ENCODE data around the gene SLC13A2.

Gene SLC13A2

DNA sequence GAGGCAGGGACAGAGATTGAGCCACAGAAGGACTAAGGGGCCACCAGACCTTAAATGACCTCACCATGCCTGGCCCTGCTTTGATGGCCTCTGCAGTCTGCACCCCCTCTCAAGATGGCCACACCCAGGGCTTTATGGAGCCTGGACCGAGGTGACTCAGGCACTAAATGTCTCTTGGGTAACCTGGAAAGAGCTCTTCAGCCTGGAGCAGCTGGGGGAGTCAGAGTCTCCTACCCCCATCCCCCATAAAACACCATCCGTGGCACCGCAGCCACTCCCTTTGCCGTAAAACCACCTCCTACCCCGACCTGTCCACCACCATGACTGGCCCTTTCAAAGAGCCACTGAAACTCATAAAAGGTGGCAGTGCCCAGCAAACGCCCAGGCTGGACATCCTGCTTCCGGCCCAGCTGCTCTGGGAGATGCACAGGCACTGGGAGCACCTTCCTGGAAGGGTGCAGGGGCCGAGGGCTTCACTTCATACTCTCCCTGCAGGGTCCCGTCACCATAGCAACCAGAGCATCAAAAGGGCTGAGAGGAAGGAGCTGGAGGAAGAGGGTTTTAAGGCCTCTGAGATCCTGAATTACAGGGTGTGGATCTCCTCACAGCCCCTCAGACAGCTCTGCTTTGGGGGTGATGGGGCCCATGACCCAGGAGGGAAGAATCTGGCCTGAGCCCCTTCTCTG lies 55.0 kb downstream of the SLC13A2 start:
- Histone ChIP-seq H3K9me3 (ENCODE audit: low read depth, low read length) (no peaks in the 10 kb centered on the region), H3K27ac (no peak overlapping the region), H3K9ac (ENCODE audit: insufficient read length) (no peak overlapping the region), H3K4me3 (no peak overlapping the region), H3K36me3 (ENCODE audit: insufficient read depth, low read length) (no peaks in the 10 kb centered on the region)
- DNase-seq (ENCODE audit: low read depth, low spot score), result no peak
- no peak for TF ChIP-seq FOXP2 (optimal IDR thresholded peaks at IDR 0.05; ENCODE audit: control extremely low read depth, extremely low read length, insufficient read depth)
- no peak for TF ChIP-seq EZH2 (IDR thresholded peaks at IDR 0.05)
- TF ChIP-seq POLR2AphosphoS5 (IDR thresholded peaks at IDR 0.05; ENCODE audit: borderline replicate concordance, low read depth, low read length), result no peak

DNA sequence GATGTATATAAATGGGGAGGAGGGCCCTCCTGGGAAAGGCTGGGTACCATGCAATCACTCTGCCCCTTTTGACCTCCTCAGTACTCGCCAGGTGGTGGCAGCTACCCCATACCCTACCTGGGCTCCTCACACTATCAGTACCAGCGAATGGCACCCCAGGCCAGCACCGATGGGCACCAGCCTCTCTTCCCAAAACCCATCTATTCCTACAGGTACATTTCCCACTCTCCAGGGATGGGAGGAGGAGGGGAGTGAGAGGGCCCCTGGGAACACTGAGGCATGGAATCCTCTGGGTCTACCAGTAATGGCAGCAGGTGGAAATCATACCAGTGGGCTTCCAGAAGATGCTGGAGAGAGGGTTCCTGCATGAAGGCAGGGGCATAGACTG lies 55.6 kb downstream of the SLC13A2 start:
- TF ChIP-seq FOXP2 (optimal IDR thresholded peaks at IDR 0.05; ENCODE audit: control extremely low read depth, extremely low read length, insufficient read depth) (no peak), POLR2AphosphoS5 (IDR thresholded peaks at IDR 0.05; ENCODE audit: borderline replicate concordance, low read depth, low read length) (no peak), EZH2 (IDR thresholded peaks at IDR 0.05) (no peak)
- DNase-seq (ENCODE audit: low read depth, low spot score), result no peak
- H3K9ac ChIP-seq (ENCODE audit: insufficient read length), result no peak overlapping the region
- H3K4me3 ChIP-seq, result no peak overlapping the region
- no peaks in the 10 kb centered on the region for H3K9me3 ChIP-seq (ENCODE audit: low read depth, low read length)
- no peaks in the 10 kb centered on the region for H3K36me3 ChIP-seq (ENCODE audit: insufficient read depth, low read length)
- no peak overlapping the region for H3K27ac ChIP-seq

DNA sequence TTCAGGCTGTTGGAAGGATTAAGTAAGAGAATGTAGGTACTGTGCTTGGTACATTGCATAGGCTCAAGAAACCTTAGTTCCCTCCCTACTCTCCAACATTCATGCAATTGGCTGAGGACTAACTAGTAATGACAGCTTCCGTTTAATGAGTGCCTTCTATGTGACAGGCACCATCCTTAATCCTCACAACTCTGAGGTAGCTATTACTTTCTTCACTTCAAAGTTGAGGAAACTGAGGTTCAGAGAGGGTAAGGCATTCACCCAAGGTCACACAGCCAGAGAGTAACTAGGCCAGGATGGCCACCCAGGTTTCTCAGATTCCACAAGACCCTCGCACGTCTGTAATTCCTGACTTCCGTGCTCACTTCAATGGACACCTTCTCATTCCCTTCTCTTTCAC lies 56.8 kb downstream of the SLC13A2 start:
- no peak for DNase-seq (ENCODE audit: low read depth, low spot score)
- Histone ChIP-seq H3K36me3 (ENCODE audit: insufficient read depth, low read length) (no peaks in the 10 kb centered on the region), H3K4me3 (no peak overlapping the region), H3K9me3 (ENCODE audit: low read depth, low read length) (no peaks in the 10 kb centered on the region), H3K9ac (ENCODE audit: insufficient read length) (no peak overlapping the region), H3K27ac (no peak overlapping the region)
- TF ChIP-seq EZH2 (IDR thresholded peaks at IDR 0.05) (no peak), POLR2AphosphoS5 (IDR thresholded peaks at IDR 0.05; ENCODE audit: borderline replicate concordance, low read depth, low read length) (no peak), FOXP2 (optimal IDR thresholded peaks at IDR 0.05; ENCODE audit: control extremely low read depth, extremely low read length, insufficient read depth) (no peak)

DNA sequence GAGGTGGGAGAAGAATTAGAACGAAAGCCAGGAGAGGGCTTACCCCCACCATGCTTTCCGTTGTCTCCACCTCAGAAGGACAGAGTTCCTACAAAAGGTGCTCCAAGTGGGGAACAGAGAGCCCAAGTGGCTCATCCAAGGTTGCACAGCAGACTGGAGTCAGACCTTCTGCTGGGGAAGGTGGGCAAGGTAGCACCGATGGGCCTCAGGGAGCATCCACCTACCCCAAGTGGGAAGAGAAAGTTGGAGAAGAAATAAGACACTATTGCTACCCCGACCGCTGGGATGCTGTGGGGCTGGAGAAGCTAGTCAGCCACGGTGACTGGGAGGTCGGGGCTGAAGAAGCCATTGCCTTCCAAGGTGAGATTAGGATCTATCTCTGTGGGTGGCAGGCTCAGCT lies 57.5 kb downstream of the SLC13A2 start:
- Histone ChIP-seq H3K27ac (no peak overlapping the region), H3K9ac (ENCODE audit: insufficient read length) (no peak overlapping the region), H3K4me3 (no peak overlapping the region), H3K9me3 (ENCODE audit: low read depth, low read length) (no peaks in the 10 kb centered on the region), H3K36me3 (ENCODE audit: insufficient read depth, low read length) (no peaks in the 10 kb centered on the region)
- TF ChIP-seq POLR2AphosphoS5 (IDR thresholded peaks at IDR 0.05; ENCODE audit: borderline replicate concordance, low read depth, low read length) (no peak), EZH2 (IDR thresholded peaks at IDR 0.05) (no peak), FOXP2 (optimal IDR thresholded peaks at IDR 0.05; ENCODE audit: control extremely low read depth, extremely low read length, insufficient read depth) (no peak)
- no peak for DNase-seq (ENCODE audit: low read depth, low spot score)

DNA sequence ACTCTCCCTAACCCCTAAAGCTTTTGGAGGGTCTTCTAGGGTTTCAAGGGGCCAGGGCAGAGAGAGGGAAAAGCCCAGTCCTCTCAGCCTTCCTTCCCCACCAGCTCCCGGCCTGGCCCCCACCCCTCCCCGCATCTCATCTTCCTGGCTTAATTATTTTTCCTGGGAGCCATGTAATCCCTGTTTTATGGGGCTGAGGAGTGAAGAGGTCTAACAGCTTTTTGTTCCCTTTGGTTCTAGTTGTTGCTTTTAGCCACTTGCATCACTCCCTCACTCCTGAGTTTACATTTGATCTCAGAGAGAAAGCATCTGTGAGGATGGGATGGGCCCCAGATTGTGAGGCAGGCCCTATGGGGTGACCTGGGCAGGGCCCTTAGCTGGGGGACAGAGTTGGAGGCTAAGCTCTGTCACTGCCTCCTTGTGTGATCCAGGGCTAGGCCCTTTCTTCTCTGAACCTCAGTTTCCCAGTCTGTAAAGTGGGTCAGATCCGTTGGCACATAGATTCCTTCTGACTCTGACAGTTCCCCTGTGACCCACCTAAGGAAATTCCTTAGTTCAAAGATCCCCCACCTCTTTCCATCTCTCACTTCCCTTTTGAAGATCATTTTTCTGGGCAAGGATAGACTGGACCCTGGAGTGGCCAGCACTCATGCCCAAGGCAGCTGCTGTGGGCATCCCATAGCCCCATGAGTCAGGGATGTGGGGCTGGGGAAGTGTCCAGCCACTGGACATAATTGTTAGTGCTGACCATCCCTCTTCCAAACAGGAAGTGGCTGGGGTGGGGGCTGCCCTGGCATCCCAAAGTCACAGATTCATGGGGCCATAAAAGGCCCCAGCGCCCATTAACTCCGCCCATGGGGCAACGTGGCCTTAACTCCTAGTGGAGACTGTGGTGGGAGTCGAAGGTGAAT lies 58.9 kb downstream of the SLC13A2 start:
- H3K9me3 ChIP-seq (ENCODE audit: low read depth, low read length), result no peaks in the 10 kb centered on the region

DNA sequence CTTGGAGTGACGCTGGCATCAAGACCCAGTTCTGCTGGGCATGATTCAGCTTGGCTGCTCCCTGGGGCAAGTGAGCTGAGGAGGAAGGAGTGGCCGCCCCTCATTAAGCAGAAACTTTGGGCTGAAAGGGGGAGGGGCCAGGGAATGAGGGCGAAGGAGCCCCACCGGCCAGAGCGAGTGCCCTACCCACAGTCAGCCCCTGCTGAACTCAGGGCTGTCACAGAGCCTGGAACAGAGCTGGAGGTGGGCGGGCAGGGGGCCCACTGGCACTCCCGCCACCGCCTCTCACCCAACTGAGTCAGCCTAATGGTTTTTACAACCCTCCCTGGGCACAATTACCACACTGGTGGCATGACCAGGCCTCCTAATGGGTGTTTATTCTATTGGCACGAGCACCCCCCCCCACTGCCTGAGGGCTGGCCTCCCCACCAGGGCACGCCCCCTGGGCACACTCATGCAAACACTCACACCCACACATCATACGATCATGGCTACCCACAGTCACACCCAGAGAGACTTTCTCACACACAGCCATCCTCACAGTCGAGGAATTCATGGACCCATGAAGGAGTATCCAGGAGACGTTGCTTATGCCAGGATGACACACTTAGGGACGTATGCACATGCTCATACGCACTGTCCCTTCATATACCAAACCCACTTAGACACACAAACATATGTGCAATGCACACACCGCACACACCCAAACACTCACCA lies 59.8 kb downstream of the SLC13A2 start:
- no peak overlapping the region for H3K27ac ChIP-seq
- TF ChIP-seq FOXP2 (optimal IDR thresholded peaks at IDR 0.05; ENCODE audit: control extremely low read depth, extremely low read length, insufficient read depth) (no peak), POLR2AphosphoS5 (IDR thresholded peaks at IDR 0.05; ENCODE audit: borderline replicate concordance, low read depth, low read length) (no peak), EZH2 (IDR thresholded peaks at IDR 0.05) (no peak)
- no peak overlapping the region for H3K4me3 ChIP-seq
- DNase-seq (ENCODE audit: low read depth, low spot score), result no peak
- no peaks in the 10 kb centered on the region for H3K36me3 ChIP-seq (ENCODE audit: insufficient read depth, low read length)
- no peaks in the 10 kb centered on the region for H3K9me3 ChIP-seq (ENCODE audit: low read depth, low read length)
- H3K9ac ChIP-seq (ENCODE audit: insufficient read length), result no peak overlapping the region

More for the DNA sequence above, 58.9 kb downstream of the SLC13A2 start:
- Histone ChIP-seq H3K4me3 (no peak overlapping the region), H3K27ac (no peak overlapping the region), H3K36me3 (ENCODE audit: insufficient read depth, low read length) (no peaks in the 10 kb centered on the region), H3K9ac (ENCODE audit: insufficient read length) (no peak overlapping the region)
- DNase-seq (ENCODE audit: low read depth, low spot score), result no peak
- TF ChIP-seq FOXP2 (optimal IDR thresholded peaks at IDR 0.05; ENCODE audit: control extremely low read depth, extremely low read length, insufficient read depth), result no peak
- TF ChIP-seq POLR2AphosphoS5 (IDR thresholded peaks at IDR 0.05; ENCODE audit: borderline replicate concordance, low read depth, low read length), result no peak
- TF ChIP-seq EZH2 (IDR thresholded peaks at IDR 0.05), result no peak

DNA sequence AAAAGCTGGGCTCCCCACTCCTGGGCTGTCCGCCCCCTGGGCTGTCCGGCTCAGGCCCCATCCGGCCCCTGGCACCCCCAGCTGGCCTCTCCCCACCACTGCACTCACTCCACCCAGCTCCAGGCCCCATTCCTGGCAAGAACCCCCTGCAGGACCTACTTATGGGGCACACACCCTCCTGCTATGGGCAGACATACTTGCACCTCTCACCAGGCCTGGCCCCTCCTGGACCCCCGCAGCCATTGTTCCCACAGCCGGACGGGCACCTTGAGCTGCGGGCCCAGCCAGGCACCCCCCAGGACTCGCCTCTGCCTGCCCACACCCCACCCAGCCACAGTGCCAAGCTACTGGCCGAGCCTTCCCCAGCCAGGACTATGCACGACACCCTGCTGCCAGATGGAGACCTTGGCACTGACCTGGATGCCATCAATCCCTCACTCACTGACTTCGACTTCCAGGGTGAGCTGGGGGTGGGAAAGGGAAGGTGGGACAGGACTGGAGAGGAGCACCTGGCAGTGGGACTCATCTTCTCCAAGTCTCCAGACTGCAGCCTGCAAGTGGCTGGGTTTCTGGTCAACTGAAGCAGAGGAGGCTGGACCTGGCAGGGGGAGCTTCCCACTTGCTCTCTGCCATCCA lies 61.4 kb downstream of the SLC13A2 start:
- H3K4me3 ChIP-seq, result no peak overlapping the region
- no peak overlapping the region for H3K9ac ChIP-seq (ENCODE audit: insufficient read length)
- no peak for DNase-seq (ENCODE audit: low read depth, low spot score)
- H3K36me3 ChIP-seq (ENCODE audit: insufficient read depth, low read length), result no peaks in the 10 kb centered on the region
- no peaks in the 10 kb centered on the region for H3K9me3 ChIP-seq (ENCODE audit: low read depth, low read length)
- H3K27ac ChIP-seq, result no peak overlapping the region
- TF ChIP-seq FOXP2 (optimal IDR thresholded peaks at IDR 0.05; ENCODE audit: control extremely low read depth, extremely low read length, insufficient read depth), result no peak
- no peak for TF ChIP-seq EZH2 (IDR thresholded peaks at IDR 0.05)
- no peak for TF ChIP-seq POLR2AphosphoS5 (IDR thresholded peaks at IDR 0.05; ENCODE audit: borderline replicate concordance, low read depth, low read length)
